IMR-90 (cell line): Measurements from ENCODE around the gene FAM184A. TPM values are rescaled to one million over a fixed set of nuclear protein-coding genes. Genes with fewer than 3 reads are reported as not detected.

ENCODE experiments used
- ATAC-seq: fragments of 200-7000 bp; cut with Tn5 transposase; 2 replicates; pipeline ENCODE4 v1.9.1; 2020; ENCODE audit warnings: low read depth, mild to moderate bottlenecking, moderate library complexity
- BruUV-seq: library from RNA; stranded (reverse); fragments of 400-500 nt; replicated peaks from 2 replicates; lab custom pipeline; 2021; lab: Mats Ljungman, UMichigan
- CTCF ChIA-PET: fragments of 300-600 bp; formaldehyde crosslinking; extraction: SDS; loops from one replicate; lab custom pipeline; 2021; ENCODE audit warnings: antibody characterized with exemption; lab: Yijun Ruan, JAX
- POLR2A ChIA-PET: fragments of 300-600 bp; sonication (Branson Sonifier 250); formaldehyde crosslinking; loops from one replicate; lab custom pipeline; 2022; ENCODE audit warnings: antibody characterized with exemption; ENCODE audit not compliant: unreplicated experiment; lab: Charles Lee
- DNase-seq: peaks from one replicate; pipeline ENCODE4 v3.0.0; 2013
- H2AFZ ChIP-seq: replicated peaks from 2 replicates; pipeline ENCODE3; 2013; ENCODE audit warnings: low read length, mild to moderate bottlenecking; ENCODE audit not compliant: poor library complexity
- H2AK5ac ChIP-seq: 2 replicates; pipeline ENCODE4 v1.6.1; 2013; ENCODE audit warnings: low read depth, low read length, inconsistent platforms
- H2AK9ac ChIP-seq: replicated peaks from 2 replicates; pipeline ENCODE3; 2013; ENCODE audit warnings: mild to moderate bottlenecking, low read depth, low read length, moderate library complexity; ENCODE audit not compliant: poor library complexity
- H2BK120ac ChIP-seq: 2 replicates; pipeline ENCODE4 v1.6.1; 2013; ENCODE audit warnings: low read depth, low read length, inconsistent platforms
- H2BK15ac ChIP-seq: 3 replicates; pipeline ENCODE4 v1.6.1; 2013; ENCODE audit warnings: low read depth, low read length, inconsistent platforms
- H2BK20ac ChIP-seq: 2 replicates; pipeline ENCODE4 v1.6.1; 2013; ENCODE audit warnings: low read depth, mild to moderate bottlenecking, inconsistent platforms, low read length, moderate library complexity
- H2BK5ac ChIP-seq: 2 replicates; pipeline ENCODE4 v1.6.1; 2013; ENCODE audit warnings: mild to moderate bottlenecking, low read depth, low read length, inconsistent platforms; ENCODE audit not compliant: poor library complexity, severe bottlenecking
- H3K14ac ChIP-seq: replicated peaks from 2 replicates; pipeline ENCODE4 v1.6.1; 2013; ENCODE audit warnings: low read depth, low read length, inconsistent platforms
- H3K18ac ChIP-seq: 2 replicates; pipeline ENCODE4 v1.6.1; 2013; ENCODE audit warnings: low read depth, low read length, control low read depth
- H3K23ac ChIP-seq: 2 replicates; pipeline ENCODE4 v1.6.1; 2013; ENCODE audit warnings: low read depth, low read length, inconsistent platforms
- H3K27ac ChIP-seq: 2 replicates; pipeline ENCODE4 v1.5.1; 2013; ENCODE audit warnings: mild to moderate bottlenecking, control low read depth, low read length; ENCODE audit not compliant: insufficient read depth
- H3K27me3 ChIP-seq: 2 replicates; pipeline ENCODE4 v1.6.1; 2013; ENCODE audit warnings: low read length; ENCODE audit not compliant: control insufficient read depth, insufficient read depth
- H3K36me3 ChIP-seq: 2 replicates; pipeline ENCODE4 v1.6.1; 2013; ENCODE audit warnings: low read length, mixed read lengths; ENCODE audit not compliant: control insufficient read depth, insufficient read depth
- H3K4ac ChIP-seq: 2 replicates; pipeline ENCODE4 v1.6.1; 2013; ENCODE audit warnings: low read depth, low read length, inconsistent platforms
- H3K4me1 ChIP-seq: 2 replicates; pipeline ENCODE4 v1.6.1; 2013; ENCODE audit warnings: low read length, mixed read lengths; ENCODE audit not compliant: control insufficient read depth, insufficient read depth
- H3K4me2 ChIP-seq: 2 replicates; pipeline ENCODE4 v1.6.1; 2013; ENCODE audit warnings: low read depth, mild to moderate bottlenecking, control low read depth, low read length, moderate library complexity
- H3K4me3 ChIP-seq: 2 replicates; pipeline ENCODE4 v1.5.1; 2013; ENCODE audit warnings: low read depth, mild to moderate bottlenecking, control low read depth, low read length, moderate library complexity; ENCODE audit not compliant: insufficient read depth
- H3K56ac ChIP-seq: 2 replicates; pipeline ENCODE4 v1.6.1; 2013; ENCODE audit warnings: low read length, inconsistent platforms; ENCODE audit not compliant: insufficient read depth; ENCODE audit errors: extremely low read depth
- H3K79me1 ChIP-seq, 2 experiments: 2 replicates each; pipeline ENCODE4 v1.6.1; 2013; ENCODE audit warnings: low read length in 2 of 2, inconsistent platforms in 1 of 2, low read depth in 1 of 2
- H3K9ac ChIP-seq: 2 replicates; pipeline ENCODE4 v1.6.1; 2013; ENCODE audit warnings: low read depth, low read length, control low read depth
- H3K9me1 ChIP-seq: 2 replicates; pipeline ENCODE4 v1.6.1; 2013; ENCODE audit warnings: low read length, inconsistent platforms; ENCODE audit not compliant: insufficient read depth
- H3K9me3 ChIP-seq: 2 replicates; pipeline ENCODE4 v1.6.1; 2013; ENCODE audit warnings: low read length; ENCODE audit not compliant: control insufficient read depth, insufficient read depth
- H4K20me1 ChIP-seq: 2 replicates; pipeline ENCODE4 v1.6.1; 2013; ENCODE audit warnings: low read length, inconsistent platforms; ENCODE audit not compliant: insufficient read depth
- H4K5ac ChIP-seq: 2 replicates; pipeline ENCODE4 v1.6.1; 2013; ENCODE audit warnings: mild to moderate bottlenecking, low read depth, low read length, control low read depth
- H4K8ac ChIP-seq, 2 experiments: 2 replicates each; pipeline ENCODE4 v1.6.1; 2013; ENCODE audit warnings: low read depth in 2 of 2, low read length in 2 of 2, control low read depth in 1 of 2, inconsistent platforms in 1 of 2
- H4K91ac ChIP-seq: 2 replicates; pipeline ENCODE4 v1.6.1; 2013; ENCODE audit warnings: low read depth, low read length, inconsistent platforms; ENCODE audit not compliant: insufficient read depth
- BHLHE40 ChIP-seq: fragments of 150-350 bp; IDR thresholded peaks from 2 replicates; pipeline ENCODE4 v1.6.1; 2016; ENCODE audit warnings: mild to moderate bottlenecking, low read depth, low read length
- MAFK ChIP-seq: IDR thresholded peaks from 2 replicates; pipeline ENCODE4 v1.6.1; 2012; ENCODE audit warnings: low read depth, low read length, improper control_type of control experiment
- MAZ ChIP-seq: IDR thresholded peaks from 2 replicates; pipeline ENCODE4 v1.6.1; 2012; ENCODE audit warnings: low read depth, mild to moderate bottlenecking, low read length, improper control_type of control experiment, moderate library complexity, borderline replicate concordance
- WGBS, 2 experiments: methylation state at CpG; one replicate each; pipeline versions ENCODE4 v1.1.5 to v1.1.7; 2013; ENCODE audit warnings: missing lambda C conversion rate in 2 of 2; ENCODE audit not compliant: insufficient read length in 1 of 2; ENCODE audit errors: extremely low coverage in 2 of 2; 5-methylcytosine and 5-hydroxymethylcytosine counted together
- dilution Hi-C: fragments of 300-500 bp; cut with HindIII; formaldehyde crosslinking; loops from one replicate; pipeline ENCODE4 v1.14.3; 2018; ENCODE audit warnings: low sequenced_read_pairs; ENCODE audit not compliant: unreplicated experiment
- in situ Hi-C: fragments of 300-500 bp; cut with MboI; formaldehyde crosslinking; loops from 3 replicates; pipeline ENCODE4 v1.14.3; 2019; ENCODE audit warnings: low sequenced_read_pairs, inconsistent platforms, mixed read lengths
- intact Hi-C: fragments of 100-400 bp; cut with micrococcal nuclease; formaldehyde crosslinking; loops from 2 replicates; pipeline ENCODE4 v1.10.0; 2022
- polyA plus RNA-seq, 3 experiments: library from polyadenylated mRNA; depleted of rRNA; stranded (reverse); fragments of >200 nt; gene quantifications; 2 replicates each; pipeline ENCODE4 v1.2.3, GENCODE V29; 2012; ENCODE audit warnings: low replicate concordance in 1 of 3
- total RNA-seq: library from RNA; depleted of rRNA; stranded (reverse); fragments of >200 nt; gene quantifications from 2 replicates; pipeline ENCODE4 v1.2.3, GENCODE V29; 2012

FAM184A gene
- total and polyA plus RNA-seq, 2 of the 4 experiments (the other 2 are of a cell fraction): 0.03 TPM; not detected in 1

DNA sequence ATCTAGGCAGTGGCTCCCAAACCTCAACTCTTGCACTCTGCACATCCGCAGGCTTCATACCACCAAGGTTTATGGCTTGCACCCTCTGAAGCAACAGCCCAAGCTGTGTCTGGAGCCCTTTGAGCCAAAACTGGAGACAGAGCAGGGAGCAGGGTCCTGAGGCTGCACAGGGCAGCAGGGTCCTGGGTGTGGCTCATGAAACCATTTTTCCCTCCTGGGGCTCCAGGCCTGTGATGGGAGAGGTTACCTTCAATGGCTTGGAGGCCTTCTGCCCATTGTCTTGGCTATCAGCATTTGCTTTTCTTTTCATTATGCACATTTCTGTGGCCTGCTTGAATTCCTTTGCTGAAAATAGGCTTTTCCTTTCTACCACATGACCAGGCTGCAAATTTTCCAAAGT is 6.3 kb upstream of the FAM184A start:
- Histone ChIP-seq H2AK5ac (no peak overlapping the region), H3K79me1 (no peaks in the 10 kb centered on the region), H3K9me3 (no peaks in the 10 kb centered on the region), H4K91ac (no peak overlapping the region), H4K8ac (no peak overlapping the region), H3K36me3 (no peaks in the 10 kb centered on the region), H3K4me2 (no peak overlapping the region), H2BK20ac (no peak overlapping the region), H2BK120ac (no peak overlapping the region), H3K9me1 (no peaks in the 10 kb centered on the region), H3K4me3 (no peak overlapping the region), H2AFZ (no peak overlapping the region), H3K4ac (no peak overlapping the region), H3K56ac (no peak overlapping the region), H3K9ac (no peak overlapping the region), H3K4me1 (no peaks in the 10 kb centered on the region), H3K27me3 (peaks cover 4% of the 10 kb centered on the region), H2AK9ac (no peak overlapping the region), H3K27ac (no peak overlapping the region), H3K18ac (no peak overlapping the region), H2BK5ac (no peak overlapping the region), H2BK15ac (no peak overlapping the region), H4K5ac (no peak overlapping the region), H3K23ac (no peak overlapping the region), H3K14ac (no peak overlapping the region), H4K20me1 (no peaks in the 10 kb centered on the region)
- TF ChIP-seq BHLHE40: no peak
- no peak for TF ChIP-seq MAZ
- no peak for TF ChIP-seq MAFK
- WGBS, 2 experiments: 63% methylated on average over 1 of the region's 1 CpG; no CpG with 5 or more reads in 1 of the 2 experiments
- DNase-seq: no peak
- in situ Hi-C loops: loop anchor here (25.0 kb wide), 1 partner anchor 822 kb away; no protein-coding TSS in a partner anchor
- dilution Hi-C loops: no loop called here
- no peak for ATAC-seq
- ChIA-PET CTCF (no interaction called here), POLR2A (no interaction called here)
- no TSS peak for BruUV-seq
- intact Hi-C loops: no loop called here
